Measurements from ENCODE around the gene WBP11. TPM values are rescaled to one million over a fixed set of nuclear protein-coding genes. Genes with fewer than 3 reads are reported as not detected.

WBP11 gene
- total and polyA plus RNA-seq, 9 of the 15 experiments (the other 6 are each of a cell fraction or from before 2014, with no cell fraction given): 7.7 to 60.8 (median 24.6) TPM

DNA sequence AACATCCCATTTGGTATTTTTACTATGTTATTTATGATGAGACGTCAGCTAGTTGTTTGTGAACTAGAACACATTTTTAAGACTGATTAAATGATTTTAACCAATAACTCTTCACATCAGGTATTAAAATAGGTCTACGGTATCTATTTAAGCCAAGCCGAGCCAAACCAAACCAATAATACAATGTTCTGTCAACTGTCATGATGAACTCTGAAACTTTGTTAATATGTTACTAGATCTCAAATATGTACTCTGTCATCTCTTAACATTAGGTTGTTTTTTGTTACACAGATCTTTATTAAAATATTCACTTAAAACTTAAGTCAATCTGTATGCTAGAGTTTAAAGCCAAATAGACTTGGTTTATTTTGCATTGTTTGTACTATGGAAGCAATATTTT, 39.0 kb upstream of the WBP11 start:
- peaks cover 0 to 10% of the 10 kb centered on the region in 2 experiments; a peak in 2 of 5 replicates for H3K4me1 ChIP-seq (replicated peaks in 1 of 2; ENCODE audit: control insufficient read depth in 2 of 2, insufficient read depth in 2 of 2, low read length in 2 of 2)
- no peaks in the 10 kb centered on the region for H3K79me2 ChIP-seq (ENCODE audit: control insufficient read depth, insufficient read depth, low read length)
- TF ChIP-seq GABPB2 (CRISPR knock-in tag; conservative IDR thresholded peaks at IDR 0.05) (no peak), RUNX1 (IDR thresholded peaks at IDR 0.05; ENCODE audit: low read depth) (no peak), FOXM1 (IDR thresholded peaks at IDR 0.05; ENCODE audit: low read depth) (no peak), FOXM1 (CRISPR knock-in tag; IDR thresholded peaks at IDR 0.05; ENCODE audit: low read depth) (no peak), COPS2 (conservative IDR thresholded peaks at IDR 0.05) (no peak), ZNF316 (IDR thresholded peaks at IDR 0.05) (no peak), MED1 (CRISPR knock-in tag; IDR thresholded peaks at IDR 0.05; ENCODE audit: borderline replicate concordance) (no peak), SFPQ (IDR thresholded peaks at IDR 0.05; ENCODE audit: low read depth, low read length) (no peak), CREBBP (IDR thresholded peaks at IDR 0.05; ENCODE audit: low read depth, low read length) (no peak), GABPA (tag; conservative IDR thresholded peaks at IDR 0.05; ENCODE audit: low read depth) (no peak), FOS (IDR thresholded peaks at IDR 0.05; ENCODE audit: extremely low read depth, insufficient read length) (no peak), TEAD4 (IDR thresholded peaks at IDR 0.05; ENCODE audit: low read length) (no peak), TEAD4 (CRISPR knock-in tag; IDR thresholded peaks at IDR 0.05; ENCODE audit: borderline replicate concordance) (no peak), SMARCA5 (IDR thresholded peaks at IDR 0.05) (no peak), JUNB (CRISPR knock-in tag; conservative IDR thresholded peaks at IDR 0.05) (no peak), SMAD2 (IDR thresholded peaks at IDR 0.05; ENCODE audit: low read depth, low read length) (no peak), KDM4B (IDR thresholded peaks at IDR 0.05; ENCODE audit: borderline replicate concordance in 2 of 2, low read depth in 1 of 2) (no peak), MYC (IDR thresholded peaks at IDR 0.05; ENCODE audit: low read depth, low read length) (no peak), MYC (CRISPR knock-in tag; IDR thresholded peaks at IDR 0.05; ENCODE audit: borderline replicate concordance, low read depth) (no peak)
- TF ChIP-seq, protein P1, sequence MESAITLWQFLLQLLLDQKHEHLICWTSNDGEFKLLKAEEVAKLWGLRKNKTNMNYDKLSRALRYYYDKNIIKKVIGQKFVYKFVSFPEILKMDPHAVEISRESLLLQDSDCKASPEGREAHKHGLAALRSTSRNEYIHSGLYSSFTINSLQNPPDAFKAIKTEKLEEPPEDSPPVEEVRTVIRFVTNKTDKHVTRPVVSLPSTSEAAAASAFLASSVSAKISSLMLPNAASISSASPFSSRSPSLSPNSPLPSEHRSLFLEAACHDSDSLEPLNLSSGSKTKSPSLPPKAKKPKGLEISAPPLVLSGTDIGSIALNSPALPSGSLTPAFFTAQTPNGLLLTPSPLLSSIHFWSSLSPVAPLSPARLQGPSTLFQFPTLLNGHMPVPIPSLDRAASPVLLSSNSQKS (CRISPR knock-in tag; IDR thresholded peaks at IDR 0.05): no peak
- TF ChIP-seq, protein P2, sequence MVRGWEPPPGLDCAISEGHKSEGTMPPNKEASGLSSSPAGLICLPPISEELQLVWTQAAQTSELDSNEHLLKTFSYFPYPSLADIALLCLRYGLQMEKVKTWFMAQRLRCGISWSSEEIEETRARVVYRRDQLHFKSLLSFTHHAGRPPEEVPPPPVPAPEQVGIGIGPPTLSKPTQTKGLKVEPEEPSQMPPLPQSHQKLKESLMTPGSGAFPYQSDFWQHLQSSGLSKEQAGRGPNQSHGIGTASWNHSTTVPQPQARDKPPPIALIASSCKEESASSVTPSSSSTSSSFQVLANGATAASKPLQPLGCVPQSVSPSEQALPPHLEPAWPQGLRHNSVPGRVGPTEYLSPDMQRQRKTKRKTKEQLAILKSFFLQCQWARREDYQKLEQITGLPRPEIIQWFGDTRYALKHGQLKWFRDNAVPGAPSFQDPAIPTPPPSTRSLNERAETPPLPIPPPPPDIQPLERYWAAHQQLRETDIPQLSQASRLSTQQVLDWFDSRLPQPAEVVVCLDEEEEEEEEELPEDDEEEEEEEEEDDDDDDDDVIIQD (CRISPR knock-in tag; IDR thresholded peaks at IDR 0.05): no peak
- H3K4me3 ChIP-seq: no peak overlapping the region
- DNase-seq (ENCODE audit: extremely low read depth in 1 of 4, low spot score in 3 of 4) (no peak), ATAC-seq (no peak), FAIRE-seq (no peak)
- H3K4me2 ChIP-seq (ENCODE audit: insufficient read depth, low read length): no peak overlapping the region
- H3K27me3 ChIP-seq (ENCODE audit: control insufficient read depth in 2 of 2, insufficient read depth in 2 of 2, low read length in 2 of 2): no peaks in the 10 kb centered on the region
- POLR2A ChIA-PET: no interaction called here
- H3K9ac ChIP-seq (ENCODE audit: insufficient read depth in 1 of 2, low read depth in 2 of 2, low read length in 2 of 2): no peak overlapping the region
- CTCF ChIA-PET (ENCODE audit: low intra/inter-chr PET ratio): no interaction called here
- intact Hi-C loops (cut with micrococcal nuclease): loop anchor here (5.0 to 10.0 kb wide), 2 partner anchors 40 to 82 kb away; partner anchors contain the start of genes C12orf60 and WBP11
- no peak overlapping the region for H3K27ac ChIP-seq (ENCODE audit: extremely low read depth, low read depth, low read length)
- H4K20me1 ChIP-seq (replicated peaks; ENCODE audit: control insufficient read depth, insufficient read depth, low read length): no peaks in the 10 kb centered on the region
- WGBS (ENCODE audit: insufficient coverage, low coverage, missing lambda C conversion rate): 85% methylated on average over 3 of the region's 3 CpGs
- no peaks in the 10 kb centered on the region for H3K9me1 ChIP-seq (ENCODE audit: control insufficient read depth, insufficient read depth, low read length)
- H3K9me3 ChIP-seq (replicated peaks; ENCODE audit: control insufficient read depth, insufficient read depth, low read depth, low read length): no peaks in the 10 kb centered on the region
- no peak overlapping the region for H2AFZ ChIP-seq (ENCODE audit: low read depth, low read length)
- no TSS peak for BruUV-seq (replicated peaks)
- no peaks in the 10 kb centered on the region for H3K36me3 ChIP-seq (ENCODE audit: control insufficient read depth, insufficient read depth, low read length)
- in situ Hi-C loops (cut with MboI): loop anchor here (10.0 kb wide), 1 partner anchor 152 kb away; no protein-coding TSS in a partner anchor
